ENCODE measurements around the gene GINS2.

GINS2 gene

GRCh38 chr16:85639529-85640253 lies 49.1 kb downstream of the GINS2 start:
- DNase-seq (ENCODE audit: low read depth), result no peak

GRCh38 chr16:85638695-85639409 lies 49.9 kb downstream of the GINS2 start:
- no peak for DNase-seq (ENCODE audit: low read depth)

- DNase-seq (ENCODE audit: low read depth), result no peak
Observed at GRCh38 chr16:85637808-85638647, 50.7 kb downstream of the GINS2 start.

- DNase-seq (ENCODE audit: low read depth), result no peak
Observed at GRCh38 chr16:85637061-85637807, 51.5 kb downstream of the GINS2 start.

- no peak for DNase-seq (ENCODE audit: low read depth)
Observed at GRCh38 chr16:85636234-85636812, 52.4 kb downstream of the GINS2 start.

- DNase-seq (ENCODE audit: low read depth), result no peak
Observed at GRCh38 chr16:85635545-85636140, 53.1 kb downstream of the GINS2 start.

- DNase-seq (ENCODE audit: low read depth), result no peak
Observed at GRCh38 chr16:85634747-85635544, 53.8 kb downstream of the GINS2 start.

GRCh38 chr16:85633888-85634287 lies 54.9 kb downstream of the GINS2 start:
- DNase-seq (ENCODE audit: low read depth), result no peak

- no peak for DNase-seq (ENCODE audit: low read depth)
Observed at GRCh38 chr16:85633438-85633743, 55.4 kb downstream of the GINS2 start.

- no peak for DNase-seq (ENCODE audit: low read depth)
Observed at GRCh38 chr16:85632709-85633437, 55.9 kb downstream of the GINS2 start.

GRCh38 chr16:85631802-85632393 lies 56.9 kb downstream of the GINS2 start:
- no peak for DNase-seq (ENCODE audit: low read depth)

- no peak for DNase-seq (ENCODE audit: low read depth)
Observed at GRCh38 chr16:85631230-85631629, 57.5 kb downstream of the GINS2 start.

GRCh38 chr16:85629853-85630252 lies 58.9 kb downstream of the GINS2 start:
- no peak for DNase-seq (ENCODE audit: low read depth)

- no peak for DNase-seq (ENCODE audit: low read depth)
Observed at GRCh38 chr16:85629326-85629725, 59.4 kb downstream of the GINS2 start.

- no peak for DNase-seq (ENCODE audit: low read depth)
Observed at GRCh38 chr16:85628645-85629044, 60.1 kb downstream of the GINS2 start.

- DNase-seq (ENCODE audit: low read depth), result no peak
Observed at GRCh38 chr16:85628265-85628556, 60.5 kb downstream of the GINS2 start.

- no peak for DNase-seq (ENCODE audit: low read depth)
Observed at GRCh38 chr16:85627526-85628264, 61.1 kb downstream of the GINS2 start.

GRCh38 chr16:85627089-85627488 lies 61.7 kb downstream of the GINS2 start:
- DNase-seq (ENCODE audit: low read depth), result no peak
